DOHH2 (cell line): ENCODE data around the gene USP50.

Experiments
- H3F3A ChIP-seq: fragments of 200-600 bp; sonication (generic), shearing (Covaris generic); 2 replicates; pipeline ENCODE4 v1.6.0; 2016; ENCODE audit warnings: antibody characterized with exemption, mild to moderate bottlenecking; ENCODE audit not compliant: control insufficient read depth, insufficient read depth
- H3K27ac ChIP-seq: fragments of 200-600 bp; sonication (generic); 2 replicates; pipeline ENCODE4 v1.5.1; 2014; ENCODE audit warnings: low read depth, mild to moderate bottlenecking, low read length, moderate library complexity
- H3K27me3 ChIP-seq: fragments of 200-600 bp; sonication (generic); 2 replicates; pipeline ENCODE4 v1.6.1; 2014; ENCODE audit warnings: mild to moderate bottlenecking, low read length, mixed read lengths; ENCODE audit not compliant: control insufficient read depth
- H3K36me3 ChIP-seq: fragments of 200-600 bp; sonication (generic); 2 replicates; pipeline ENCODE4 v1.6.1; 2014; ENCODE audit warnings: mild to moderate bottlenecking, low read length, moderate library complexity, mixed read lengths; ENCODE audit not compliant: control insufficient read depth
- H3K4me1 ChIP-seq: fragments of 200-600 bp; sonication (generic); 2 replicates; pipeline ENCODE4 v1.6.1; 2014; ENCODE audit warnings: mild to moderate bottlenecking, low read length, mixed read lengths; ENCODE audit not compliant: control insufficient read depth
- H3K4me2 ChIP-seq: fragments of 200-600 bp; sonication (generic); 2 replicates; pipeline ENCODE4 v1.6.0; 2014; ENCODE audit warnings: mild to moderate bottlenecking, low read length, moderate library complexity
- H3K4me3 ChIP-seq: fragments of 200-600 bp; sonication (generic); 2 replicates; pipeline ENCODE4 v1.5.1; 2014; ENCODE audit warnings: mild to moderate bottlenecking, low read length, mixed read lengths
- H3K79me2 ChIP-seq: fragments of 200-600 bp; sonication (generic); 2 replicates; pipeline ENCODE4 v1.6.1; 2014; ENCODE audit warnings: mild to moderate bottlenecking, low read length, mixed read lengths; ENCODE audit not compliant: control insufficient read depth
- H3K9me2 ChIP-seq: fragments of 200-600 bp; sonication (generic); replicated peaks from 2 replicates; pipeline ENCODE4 v1.6.1; 2014; ENCODE audit warnings: mild to moderate bottlenecking, low read length, mixed read lengths; ENCODE audit not compliant: control insufficient read depth
- H3K9me3 ChIP-seq: fragments of 200-600 bp; sonication (generic); 2 replicates; pipeline ENCODE4 v1.6.1; 2014; ENCODE audit warnings: antibody characterized with exemption, low read length, mixed read lengths; ENCODE audit not compliant: control insufficient read depth, insufficient read depth
- H4K20me1 ChIP-seq: fragments of 200-600 bp; sonication (generic); 2 replicates; pipeline ENCODE4 v1.6.0; 2014; ENCODE audit warnings: low read depth, mild to moderate bottlenecking, antibody characterized with exemption, low read length, moderate library complexity; ENCODE audit not compliant: control insufficient read depth, insufficient read depth
- EZH2phosphoT487 ChIP-seq: fragments of 200-600 bp; sonication (generic); IDR thresholded peaks from 2 replicates; pipeline ENCODE4 v1.6.1; 2017; ENCODE audit warnings: borderline replicate concordance, mild to moderate bottlenecking, antibody characterized with exemption, low read length, moderate library complexity, mixed read lengths
- TF ChIP-seq, protein P1 (sequence below): fragments of 200-600 bp; sonication (generic); IDR thresholded peaks from one replicate; pipeline ENCODE4 v1.5.1; 2014; ENCODE audit warnings: antibody characterized with exemption, mild to moderate bottlenecking, low read depth, low read length; ENCODE audit not compliant: poor library complexity, severe bottlenecking

Gene USP50

DNA sequence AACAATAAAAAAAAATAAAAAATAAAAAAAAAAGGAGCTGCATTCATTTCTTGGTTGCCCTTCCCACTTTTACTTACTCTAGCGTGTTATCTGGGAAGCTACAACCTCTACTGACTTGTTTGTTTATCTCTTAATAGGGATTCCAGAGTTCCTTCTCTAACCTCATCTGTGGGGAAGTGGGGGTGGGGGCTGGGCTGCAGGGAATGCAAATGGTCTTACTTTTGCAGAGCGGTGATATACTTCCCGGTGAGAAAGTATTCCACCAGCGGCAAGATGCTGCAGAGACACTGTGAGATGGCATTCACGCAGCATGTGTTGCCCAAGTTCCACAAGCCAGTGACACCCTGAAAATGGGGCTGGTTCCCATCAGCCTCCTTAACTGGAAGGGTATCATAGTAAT lies 2.1 kb downstream of the USP50 start:
- H3K9me3 ChIP-seq: no peaks in the 10 kb centered on the region
- H3K27me3 ChIP-seq: peaks cover 4% of the 10 kb centered on the region
- H3K4me3 ChIP-seq: no peak overlapping the region
- no peak overlapping the region for H3K4me2 ChIP-seq
- H4K20me1 ChIP-seq: no peaks in the 10 kb centered on the region
- H3K9me2 ChIP-seq: no peaks in the 10 kb centered on the region
- H3F3A ChIP-seq: no peaks in the 10 kb centered on the region
- no peak overlapping the region for H3K27ac ChIP-seq
- H3K79me2 ChIP-seq: no peaks in the 10 kb centered on the region
- TF ChIP-seq, protein P1, sequence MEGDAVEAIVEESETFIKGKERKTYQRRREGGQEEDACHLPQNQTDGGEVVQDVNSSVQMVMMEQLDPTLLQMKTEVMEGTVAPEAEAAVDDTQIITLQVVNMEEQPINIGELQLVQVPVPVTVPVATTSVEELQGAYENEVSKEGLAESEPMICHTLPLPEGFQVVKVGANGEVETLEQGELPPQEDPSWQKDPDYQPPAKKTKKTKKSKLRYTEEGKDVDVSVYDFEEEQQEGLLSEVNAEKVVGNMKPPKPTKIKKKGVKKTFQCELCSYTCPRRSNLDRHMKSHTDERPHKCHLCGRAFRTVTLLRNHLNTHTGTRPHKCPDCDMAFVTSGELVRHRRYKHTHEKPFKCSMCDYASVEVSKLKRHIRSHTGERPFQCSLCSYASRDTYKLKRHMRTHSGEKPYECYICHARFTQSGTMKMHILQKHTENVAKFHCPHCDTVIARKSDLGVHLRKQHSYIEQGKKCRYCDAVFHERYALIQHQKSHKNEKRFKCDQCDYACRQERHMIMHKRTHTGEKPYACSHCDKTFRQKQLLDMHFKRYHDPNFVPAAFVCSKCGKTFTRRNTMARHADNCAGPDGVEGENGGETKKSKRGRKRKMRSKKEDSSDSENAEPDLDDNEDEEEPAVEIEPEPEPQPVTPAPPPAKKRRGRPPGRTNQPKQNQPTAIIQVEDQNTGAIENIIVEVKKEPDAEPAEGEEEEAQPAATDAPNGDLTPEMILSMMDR: no peak
- no peak for TF ChIP-seq EZH2phosphoT487
- H3K36me3 ChIP-seq: no peaks in the 10 kb centered on the region
- no peaks in the 10 kb centered on the region for H3K4me1 ChIP-seq

DNA sequence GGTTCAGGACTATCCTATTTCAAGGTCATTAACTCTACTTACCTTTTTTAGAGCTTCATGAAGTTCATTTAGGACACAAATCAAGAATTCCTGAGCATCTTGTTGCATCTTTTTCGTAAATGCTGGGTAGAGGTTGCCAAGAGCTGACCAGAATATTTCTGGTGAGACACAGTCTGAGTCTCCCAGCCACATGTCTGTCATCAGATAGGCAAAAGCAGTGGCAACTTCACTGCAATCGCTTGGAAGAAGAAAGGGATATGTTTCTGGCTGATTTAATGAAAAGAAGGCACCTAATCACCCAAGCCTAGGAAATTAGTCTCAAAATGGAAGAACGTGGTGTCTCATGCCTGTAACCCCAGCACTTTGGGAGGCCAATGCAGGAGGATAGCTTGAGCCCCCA lies 2.9 kb downstream of the USP50 start:
- Histone ChIP-seq H3K36me3 (no peaks in the 10 kb centered on the region), H3K79me2 (no peaks in the 10 kb centered on the region), H3K27ac (no peak overlapping the region), H3K4me1 (no peaks in the 10 kb centered on the region), H3K4me3 (no peak overlapping the region), H3K9me2 (no peaks in the 10 kb centered on the region), H3K4me2 (no peak overlapping the region), H3K9me3 (no peaks in the 10 kb centered on the region), H3K27me3 (peaks cover 4% of the 10 kb centered on the region), H3F3A (no peaks in the 10 kb centered on the region), H4K20me1 (no peaks in the 10 kb centered on the region)
- TF ChIP-seq EZH2phosphoT487: no peak
- TF ChIP-seq, protein P1: no peak

DNA sequence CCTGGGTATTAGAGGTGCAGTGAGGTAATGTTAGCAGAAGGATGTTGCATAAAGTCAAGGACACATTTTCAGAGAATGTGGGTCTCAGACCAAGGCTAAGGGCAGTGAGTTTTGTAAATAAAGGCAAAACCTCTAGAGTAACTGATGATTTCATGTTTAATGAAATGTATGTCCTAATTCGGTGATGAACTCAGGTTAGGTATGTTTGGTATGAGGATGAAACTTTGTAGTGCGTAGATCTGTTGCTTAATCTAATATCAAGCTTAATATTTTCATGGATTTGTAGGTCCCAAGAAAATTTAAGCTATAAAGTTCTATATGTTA lies 3.6 kb downstream of the USP50 start:
- H4K20me1 ChIP-seq: no peaks in the 10 kb centered on the region
- H3K4me2 ChIP-seq: no peak overlapping the region
- no peaks in the 10 kb centered on the region for H3K36me3 ChIP-seq

More for the DNA sequence above, 3.6 kb downstream of the USP50 start:
- no peaks in the 10 kb centered on the region for H3K4me1 ChIP-seq
- H3K79me2 ChIP-seq: no peaks in the 10 kb centered on the region
- H3K27ac ChIP-seq: no peak overlapping the region
- H3K9me2 ChIP-seq: no peaks in the 10 kb centered on the region
- TF ChIP-seq EZH2phosphoT487: no peak
- TF ChIP-seq, protein P1: no peak
- H3F3A ChIP-seq: no peaks in the 10 kb centered on the region
- H3K27me3 ChIP-seq: peaks cover 4% of the 10 kb centered on the region
- H3K4me3 ChIP-seq: no peak overlapping the region
- H3K9me3 ChIP-seq: no peaks in the 10 kb centered on the region
